Sigmoid colon (tissue), 7 donors: ENCODE measurements around the gene MOCOS. TPM values are rescaled to one million over a fixed set of nuclear protein-coding genes. Genes with fewer than 3 reads are reported as not detected.
A peak's percentile ranks its signal among the peaks of the same experiment; 100 is the strongest.

Experiments
- DNase-seq: peaks from one replicate; pipeline ENCODE4 v3.0.0-alpha.2; 2019
- H3K27ac ChIP-seq, 4 donors: fragments of 200-600 bp; sonication (generic); one replicate each; pipeline ENCODE4 v1.5.1; 2016 to 2019; ENCODE audit warnings: mild to moderate bottlenecking in 1 of 4
- H3K27me3 ChIP-seq, 3 donors: fragments of 200-600 bp; sonication (generic); one replicate each; pipeline ENCODE4 v1.5.1; 2019; ENCODE audit warnings: mild to moderate bottlenecking in 1 of 3
- H3K36me3 ChIP-seq, 4 donors: fragments of 200-600 bp; sonication (generic); one replicate each; pipeline ENCODE4 v1.5.1; 2016 to 2019
- H3K4me1 ChIP-seq, 4 donors: fragments of 200-600 bp; sonication (generic); one replicate each; pipeline ENCODE4 v1.5.1; 2017 to 2019
- H3K4me3 ChIP-seq, 4 donors: fragments of 200-600 bp; sonication (generic); one replicate each; pipeline ENCODE4 v1.5.1; 2017 to 2019; ENCODE audit warnings: mild to moderate bottlenecking in 2 of 4, moderate library complexity in 1 of 4
- H3K9me3 ChIP-seq, 4 donors: fragments of 200-600 bp in 3 of 4; sonication (generic) in 3 of 4; one replicate each; pipeline versions ENCODE4 v1.5.1 to v1.6.1; 2013 to 2019
- CTCF ChIP-seq, 4 experiments: fragments of 450-650 bp in 3 of 4; fragments of 200-600 bp in 1 of 4; IDR thresholded peaks; one replicate each; pipeline ENCODE4 v1.5.1; 2016 to 2019; ENCODE audit warnings: antibody characterized with exemption in 4 of 4, mild to moderate bottlenecking in 3 of 4, moderate library complexity in 2 of 4
- EP300 ChIP-seq, 4 donors: sonication (generic); formaldehyde crosslinking; IDR thresholded peaks; one replicate each; pipeline ENCODE4 v1.6.1; 2017; ENCODE audit warnings: antibody characterized with exemption in 4 of 4
- POLR2A ChIP-seq, 2 donors: fragments of 450-650 bp; IDR thresholded peaks; one replicate each; pipeline ENCODE4 v1.6.1; 2016; ENCODE audit warnings: antibody characterized with exemption in 2 of 2, mild to moderate bottlenecking in 2 of 2, moderate library complexity in 2 of 2
- POLR2AphosphoS5 ChIP-seq, 4 donors: sonication (generic); formaldehyde crosslinking; IDR thresholded peaks; one replicate each; pipeline ENCODE4 v1.6.1; 2017; ENCODE audit warnings: antibody characterized with exemption in 4 of 4
- WGBS, 2 donors: extraction: QIAGEN DNeasy Blood & Tissue Kit; methylation state at CpG; one replicate each; pipeline ENCODE4 v1.1.7; 2013; 5-methylcytosine and 5-hydroxymethylcytosine counted together
- intact Hi-C: fragments of 100-400 bp; cut with DNase I; formaldehyde crosslinking; loops from one replicate; pipeline ENCODE4 v1.15.1; 2023
- polyA plus RNA-seq, 3 donors: library from polyadenylated mRNA; stranded (reverse); fragments of 200-250 nt; gene quantifications; one replicate each; pipeline ENCODE4 v1.2.3, GENCODE V29; 2013
- total RNA-seq, 4 donors: library from RNA; depleted of rRNA; stranded (reverse); fragments of >200 nt; gene quantifications; one replicate each; pipeline ENCODE4 v1.1.0, GENCODE V29; 2016
- donor health status: healthy with polysubstance abuse.
- donor health status: Bipolar disorder and iron deficiency.
- donor health status: healthy.

Gene MOCOS
- total and polyA plus RNA-seq, 7 donors, result 0.49 to 3.6 (median 1.8) TPM

- Histone ChIP-seq H3K36me3 (no peaks in the 10 kb centered on the region), H3K27ac (no peak overlapping the region), H3K9me3 (no peaks in the 10 kb centered on the region), H3K4me1 (no peaks in the 10 kb centered on the region), H3K4me3 (no peak overlapping the region), H3K27me3 (no peaks in the 10 kb centered on the region)
- intact Hi-C loops, result no loop called here
- 86 to 94% methylated on average over 2 of the region's 2 CpGs for WGBS, 2 donors
- no peak for DNase-seq
- TF ChIP-seq EP300 (IDR thresholded peaks at IDR 0.05) (no peak), CTCF (IDR thresholded peaks at IDR 0.05) (no peak), POLR2A (IDR thresholded peaks at IDR 0.05) (no peak), POLR2AphosphoS5 (IDR thresholded peaks at IDR 0.05) (no peak)
Measured at GRCh38 chr18:36312806-36313395, 125.6 kb downstream of the MOCOS start.

GRCh38 chr18:36314098-36314497 lies 126.8 kb downstream of the MOCOS start:
- peak overlapping the region in 1 of 4 donors; percentile 53 for H3K27ac ChIP-seq
- 81 to 83% methylated on average over 4 of the region's 4 CpGs for WGBS, 2 donors
- intact Hi-C loops, result no loop called here
- TF ChIP-seq POLR2A (IDR thresholded peaks at IDR 0.05) (no peak), EP300 (IDR thresholded peaks at IDR 0.05) (no peak), CTCF (IDR thresholded peaks at IDR 0.05) (no peak), POLR2AphosphoS5 (IDR thresholded peaks at IDR 0.05) (no peak)
- no peaks in the 10 kb centered on the region for H3K4me1 ChIP-seq
- H3K9me3 ChIP-seq, result peaks cover 0 to 4% (median 2%) of the 10 kb centered on the region in 4 donors
- H3K36me3 ChIP-seq, result no peaks in the 10 kb centered on the region
- H3K27me3 ChIP-seq, result no peaks in the 10 kb centered on the region
- DNase-seq, result no peak
- no peak overlapping the region for H3K4me3 ChIP-seq

GRCh38 chr18:36314754-36315153 lies 127.5 kb downstream of the MOCOS start:
- intact Hi-C loops, result no loop called here
- H3K4me1 ChIP-seq, result no peaks in the 10 kb centered on the region
- H3K27me3 ChIP-seq, result no peaks in the 10 kb centered on the region
- H3K4me3 ChIP-seq, result no peak overlapping the region
- DNase-seq, result no peak
- WGBS, 2 donors, result 43 to 59% methylated on average over 4 of the region's 4 CpGs
- TF ChIP-seq POLR2AphosphoS5 (IDR thresholded peaks at IDR 0.05), result no peak
- no peak for TF ChIP-seq EP300 (IDR thresholded peaks at IDR 0.05)
- TF ChIP-seq CTCF (IDR thresholded peaks at IDR 0.05), result no peak
- no peak for TF ChIP-seq POLR2A (IDR thresholded peaks at IDR 0.05)
- H3K36me3 ChIP-seq, result no peaks in the 10 kb centered on the region
- H3K27ac ChIP-seq, result peak overlapping the region in 1 of 4 donors; percentile 53
- peaks cover 0 to 4% (median 2%) of the 10 kb centered on the region in 4 donors for H3K9me3 ChIP-seq

GRCh38 chr18:36315736-36316135 lies 128.4 kb downstream of the MOCOS start:
- H3K4me1 ChIP-seq, result no peaks in the 10 kb centered on the region
- peak overlapping the region in 1 of 4 donors; percentile 14 for H3K27ac ChIP-seq
- H3K27me3 ChIP-seq, result no peaks in the 10 kb centered on the region
- no peak for TF ChIP-seq POLR2A (IDR thresholded peaks at IDR 0.05)
- TF ChIP-seq EP300 (IDR thresholded peaks at IDR 0.05), result no peak
- TF ChIP-seq POLR2AphosphoS5 (IDR thresholded peaks at IDR 0.05), result no peak
- intact Hi-C loops, result no loop called here
- H3K9me3 ChIP-seq, result peaks cover 0 to 4% (median 2%) of the 10 kb centered on the region in 4 donors
- DNase-seq, result no peak
- 85 to 93% methylated on average over 10 of the region's 10 CpGs for WGBS, 2 donors
- H3K36me3 ChIP-seq, result no peaks in the 10 kb centered on the region
- H3K4me3 ChIP-seq, result no peak overlapping the region

GRCh38 chr18:36316246-36316645 lies 128.9 kb downstream of the MOCOS start:
- no peaks in the 10 kb centered on the region for H3K36me3 ChIP-seq
- H3K27ac ChIP-seq, result no peak overlapping the region
- TF ChIP-seq CTCF (IDR thresholded peaks at IDR 0.05) (no peak), EP300 (IDR thresholded peaks at IDR 0.05) (no peak), POLR2A (IDR thresholded peaks at IDR 0.05) (no peak)
- H3K9me3 ChIP-seq, result peaks cover 0 to 4% (median 2%) of the 10 kb centered on the region in 4 donors
- DNase-seq, result no peak
- intact Hi-C loops, result no loop called here
- 91 to 95% methylated on average over 2 of the region's 2 CpGs for WGBS, 2 donors
- H3K4me3 ChIP-seq, result no peak overlapping the region
- no peaks in the 10 kb centered on the region for H3K4me1 ChIP-seq
- H3K27me3 ChIP-seq, result no peaks in the 10 kb centered on the region

Other genes with a start within 250 kb of the MOCOS start
- 10 to 100 TPM; 68.8 to 80.3 (median 71.8) TPM for gene RPRD1A, start 119.9 kb upstream of the MOCOS start, total RNA-seq
- 10 to 100 TPM; 13.2 to 19.4 (median 15.7) TPM for gene RPRD1A, start 119.9 kb upstream of the MOCOS start, polyA plus RNA-seq
- 10 to 100 TPM; 28.1 to 34.6 (median 31.8) TPM for gene SLC39A6, start 58.2 kb upstream of the MOCOS start, total RNA-seq
- 10 to 100 TPM in 1 of 3 donors, 1 to 10 TPM in 2; 1.8 to 13.5 (median 3.0) TPM for gene SLC39A6, start 58.2 kb upstream of the MOCOS start, polyA plus RNA-seq
- 10 to 100 TPM; 51.7 to 77.2 (median 67.2) TPM for gene ELP2, start 57.6 kb upstream of the MOCOS start, total RNA-seq
- 10 to 100 TPM; 14.3 to 32.7 (median 21.6) TPM for gene ELP2, start 57.6 kb upstream of the MOCOS start, polyA plus RNA-seq
- gene FHOD3, start 110.2 kb downstream of the MOCOS start, total RNA-seq, result 10 to 100 TPM in 3 of 4 donors, 1 to 10 TPM in 1; 9.5 to 24.9 (median 18.8) TPM
- gene FHOD3, start 110.2 kb downstream of the MOCOS start, polyA plus RNA-seq, result 1 to 10 TPM; 1.2 to 5.6 (median 1.2) TPM